ENCODE results near the gene TSHZ1.

TSHZ1 gene, protein sequence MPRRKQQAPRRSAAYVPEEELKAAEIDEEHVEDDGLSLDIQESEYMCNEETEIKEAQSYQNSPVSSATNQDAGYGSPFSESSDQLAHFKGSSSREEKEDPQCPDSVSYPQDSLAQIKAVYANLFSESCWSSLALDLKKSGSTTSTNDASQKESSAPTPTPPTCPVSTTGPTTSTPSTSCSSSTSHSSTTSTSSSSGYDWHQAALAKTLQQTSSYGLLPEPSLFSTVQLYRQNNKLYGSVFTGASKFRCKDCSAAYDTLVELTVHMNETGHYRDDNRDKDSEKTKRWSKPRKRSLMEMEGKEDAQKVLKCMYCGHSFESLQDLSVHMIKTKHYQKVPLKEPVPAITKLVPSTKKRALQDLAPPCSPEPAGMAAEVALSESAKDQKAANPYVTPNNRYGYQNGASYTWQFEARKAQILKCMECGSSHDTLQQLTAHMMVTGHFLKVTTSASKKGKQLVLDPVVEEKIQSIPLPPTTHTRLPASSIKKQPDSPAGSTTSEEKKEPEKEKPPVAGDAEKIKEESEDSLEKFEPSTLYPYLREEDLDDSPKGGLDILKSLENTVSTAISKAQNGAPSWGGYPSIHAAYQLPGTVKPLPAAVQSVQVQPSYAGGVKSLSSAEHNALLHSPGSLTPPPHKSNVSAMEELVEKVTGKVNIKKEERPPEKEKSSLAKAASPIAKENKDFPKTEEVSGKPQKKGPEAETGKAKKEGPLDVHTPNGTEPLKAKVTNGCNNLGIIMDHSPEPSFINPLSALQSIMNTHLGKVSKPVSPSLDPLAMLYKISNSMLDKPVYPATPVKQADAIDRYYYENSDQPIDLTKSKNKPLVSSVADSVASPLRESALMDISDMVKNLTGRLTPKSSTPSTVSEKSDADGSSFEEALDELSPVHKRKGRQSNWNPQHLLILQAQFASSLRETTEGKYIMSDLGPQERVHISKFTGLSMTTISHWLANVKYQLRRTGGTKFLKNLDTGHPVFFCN (N-terminal part only)
- 21.7 to 64.2 (median 49.0) reads per million in 3 experiments for total RNA-seq

DNA sequence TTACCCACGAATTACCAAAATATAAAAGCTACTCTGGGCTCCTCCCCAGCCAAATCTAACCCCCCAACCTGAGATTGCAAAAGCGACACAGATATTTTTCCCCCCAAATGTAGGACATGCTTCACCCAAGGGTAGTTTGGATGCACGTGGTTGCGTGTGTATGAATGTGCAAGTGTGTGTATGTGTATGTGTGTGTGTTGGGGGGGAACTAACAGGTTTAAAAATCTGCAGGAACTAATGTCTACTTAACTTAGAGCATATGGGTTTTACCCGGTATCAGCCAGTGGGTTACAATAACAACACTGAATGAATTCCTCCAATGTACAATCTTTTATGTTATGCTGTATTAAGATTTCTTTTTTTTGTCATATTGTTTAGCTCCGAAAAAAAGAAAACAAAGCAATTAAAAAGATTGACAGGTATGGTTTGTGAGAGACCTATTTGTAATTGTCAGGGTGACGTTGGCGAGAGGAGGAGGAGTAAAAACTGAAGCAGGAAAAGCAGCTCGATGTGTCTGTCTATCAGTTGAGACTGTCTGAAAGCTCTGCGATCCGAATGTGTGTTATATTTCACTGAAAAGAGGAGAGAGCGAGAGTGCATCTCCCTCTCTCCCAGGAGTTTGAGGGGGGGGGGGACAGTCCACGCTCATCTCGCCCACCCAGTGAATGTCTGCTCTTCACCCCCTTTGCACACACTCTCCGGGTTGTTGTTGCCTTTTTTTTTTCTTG, at the start of gene TSHZ1:
TSHZ1 (plus strand) TSS at position 524 of the 728 bp plus-strand sequence. CDS start 1,080 bp downstream, outside the sequence.
- peak; percentile 82 for DNase-seq

GRCh38 chr18:75161256-75162028, 49.2 kb upstream of the TSHZ1 start:
- no peak for DNase-seq

GRCh38 chr18:75162467-75162866, 48.1 kb upstream of the TSHZ1 start:
- DNase-seq = no peak

GRCh38 chr18:75162978-75163377, 47.6 kb upstream of the TSHZ1 start:
- no peak for DNase-seq

DNA sequence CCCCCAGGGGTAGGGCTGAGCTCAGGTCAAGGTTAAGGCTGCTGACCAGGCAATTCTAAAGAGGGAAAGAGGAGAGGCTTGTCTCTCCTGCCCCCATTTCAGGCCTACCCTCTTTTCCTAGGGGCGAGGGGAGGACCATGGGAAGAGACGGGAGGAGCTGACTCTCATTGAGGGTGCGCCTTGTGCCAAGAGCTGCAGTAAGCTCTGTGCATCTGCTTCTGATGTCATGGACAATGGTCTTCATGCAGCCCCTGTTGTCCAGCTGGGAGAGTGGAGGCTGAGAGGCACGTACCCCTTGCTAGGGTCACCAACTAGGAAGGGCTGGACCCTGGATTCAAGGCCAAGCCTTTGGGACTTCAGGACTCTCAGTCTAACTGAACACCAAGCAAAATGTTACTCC, 46.9 kb upstream of the TSHZ1 start:
- DNase-seq = no peak

DNA sequence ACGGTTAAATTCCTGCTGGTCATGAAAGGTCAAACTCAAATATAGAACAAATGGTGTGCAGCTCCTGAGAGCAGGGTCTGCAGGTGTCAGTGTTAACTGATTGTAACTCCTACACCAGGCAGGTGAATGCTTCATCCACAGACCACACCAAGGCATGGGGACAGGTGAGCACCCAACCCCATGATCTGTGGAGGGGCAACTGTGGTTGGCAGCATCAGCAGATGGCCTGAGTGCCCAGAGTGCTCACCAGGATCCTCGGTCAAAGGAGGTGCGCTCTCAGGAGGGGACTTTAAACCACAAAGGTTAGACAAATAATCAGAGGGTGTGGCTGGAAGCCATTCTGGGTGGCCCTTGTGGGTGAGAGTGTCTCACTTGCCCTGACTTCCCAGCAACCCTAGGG, 46.1 kb upstream of the TSHZ1 start:
- no peak for DNase-seq

DNA sequence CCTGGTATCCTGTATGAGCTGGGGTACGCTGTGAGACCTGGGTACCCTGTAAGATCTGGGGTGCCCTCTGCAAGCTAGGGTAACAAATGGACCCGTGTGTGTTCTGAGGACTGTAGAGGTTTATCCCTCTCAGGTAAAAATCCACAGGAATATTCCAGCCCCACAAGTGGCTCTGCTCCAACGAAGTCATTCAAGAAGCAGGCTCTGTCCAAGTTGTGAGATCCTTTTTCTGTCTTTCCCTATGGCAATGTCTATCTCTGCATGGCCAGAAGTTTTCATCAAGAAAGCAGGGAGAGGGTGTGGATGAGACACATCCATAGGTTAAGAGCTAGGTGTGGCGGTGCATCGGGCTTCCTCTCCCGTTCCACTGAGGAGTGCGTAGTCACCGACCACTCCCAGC, 44.7 kb upstream of the TSHZ1 start:
- DNase-seq = no peak

- no peak for DNase-seq
Measured at GRCh38 chr18:75167137-75167536, 43.5 kb upstream of the TSHZ1 start.

- DNase-seq = no peak
Measured at GRCh38 chr18:75167759-75168618, 42.6 kb upstream of the TSHZ1 start.

GRCh38 chr18:75168619-75169018, 42.0 kb upstream of the TSHZ1 start:
- no peak for DNase-seq

DNA sequence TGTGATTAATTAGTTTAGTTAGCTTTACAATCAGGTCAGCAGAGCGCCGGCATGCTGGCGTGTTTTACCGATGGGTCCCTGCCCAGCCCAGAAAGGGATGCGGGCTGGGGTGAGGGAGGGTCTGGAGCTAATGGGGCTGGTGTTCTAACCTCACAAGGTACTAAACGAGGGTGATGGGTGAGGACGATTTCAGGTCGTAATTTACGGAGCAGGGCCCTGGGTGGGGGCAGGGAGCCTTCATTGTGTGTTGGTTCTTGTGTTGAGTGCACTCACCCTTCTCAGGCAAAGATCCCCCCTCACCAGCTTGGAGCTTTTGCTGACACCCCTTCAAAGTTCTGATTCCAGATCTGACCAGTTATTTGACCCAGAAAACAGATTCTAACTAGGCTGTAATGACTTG, 41.2 kb upstream of the TSHZ1 start:
- no peak for DNase-seq

GRCh38 chr18:75170022-75170789, 40.4 kb upstream of the TSHZ1 start:
- DNase-seq = no peak

- DNase-seq = no peak
Measured at GRCh38 chr18:75170916-75171315, 39.7 kb upstream of the TSHZ1 start.

GRCh38 chr18:75172299-75173124, 38.1 kb upstream of the TSHZ1 start:
- no peak for DNase-seq

- DNase-seq = no peak
Measured at GRCh38 chr18:75173125-75173432, 37.5 kb upstream of the TSHZ1 start.

- no peak for DNase-seq
Measured at GRCh38 chr18:75173738-75174137, 36.9 kb upstream of the TSHZ1 start.

GRCh38 chr18:75176849-75177248, 33.7 kb upstream of the TSHZ1 start:
- DNase-seq = no peak

GRCh38 chr18:75178376-75178775, 32.2 kb upstream of the TSHZ1 start:
- no peak for DNase-seq

DNA sequence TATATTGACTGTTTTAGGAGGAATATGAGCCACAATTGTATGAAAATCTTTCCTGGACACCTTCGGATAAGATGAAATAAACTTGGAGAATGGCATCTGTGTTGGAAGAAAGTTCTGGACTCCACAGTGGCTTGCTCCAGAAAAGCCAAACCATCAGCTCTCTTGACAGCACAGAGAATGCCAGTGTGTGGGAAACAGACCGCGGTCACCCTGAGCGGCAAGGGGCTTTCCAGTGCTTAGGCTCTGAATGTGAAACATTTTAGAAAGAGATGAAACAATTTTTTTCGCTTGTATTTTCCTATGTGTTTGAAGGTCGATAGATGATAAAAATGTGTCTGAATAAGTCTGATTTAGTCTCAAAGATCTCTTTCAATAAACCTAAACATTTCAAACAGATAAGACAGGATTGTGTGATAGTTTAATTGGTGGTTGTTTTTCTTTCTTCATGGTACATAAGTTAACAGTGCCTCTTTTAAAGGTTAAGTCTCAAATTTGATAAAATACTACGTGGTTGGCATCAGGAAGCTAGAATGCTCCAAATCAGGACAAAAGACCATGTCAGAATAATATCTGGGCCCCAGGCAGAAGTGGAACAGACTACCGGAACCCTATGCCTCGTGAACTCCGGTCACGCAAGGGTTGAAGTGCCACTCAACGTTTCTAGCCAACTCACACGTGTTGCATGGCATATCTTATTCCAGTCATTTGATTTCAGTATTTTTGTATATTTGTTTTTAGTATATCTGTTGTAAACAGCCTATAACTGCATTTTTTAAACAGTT, 30.6 kb upstream of the TSHZ1 start:
- no peak for DNase-seq

Data from central memory CD4-positive, alpha-beta T cell (primary cell).